Activated CD8-positive, alpha-beta T cell treated with anti-CD3 and anti-CD28 coated beads for 36 hours (primary cell): ENCODE data around the gene VRK3. TPM values are rescaled to one million over a fixed set of nuclear protein-coding genes. Genes with fewer than 3 reads are reported as not detected.
A peak's percentile ranks its signal among the peaks of the same experiment; 100 is the strongest.

ENCODE experiments used
- ATAC-seq: fragments of 200-7000 bp; cut with Tn5 transposase; one replicate; pipeline ENCODE4 v1.10.0; 2021; ENCODE audit warnings: mild to moderate bottlenecking, moderate library complexity
- CTCF ChIA-PET: fragments of 350-600 bp; sonication (Branson Sonifier 250); formaldehyde crosslinking; loops from one replicate; lab custom pipeline; 2021; ENCODE audit warnings: antibody characterized with exemption; lab: Charles Lee
- POLR2A ChIA-PET: fragments of 350-600 bp; sonication (Branson Sonifier 250); formaldehyde crosslinking; loops from one replicate; lab custom pipeline; 2021; ENCODE audit warnings: antibody characterized with exemption; lab: Charles Lee
- DNase-seq: peaks from one replicate; pipeline ENCODE4 v3.0.0-alpha.2; 2020
- H3K27ac Mint-ChIP-seq: one replicate; pipeline ENCODE4 v1.8.0; 2021; ENCODE audit warnings: mild to moderate bottlenecking, mixed read lengths
- H3K27me3 Mint-ChIP-seq: one replicate; pipeline ENCODE4 v1.8.0; 2021; ENCODE audit warnings: mixed read lengths
- H3K36me3 Mint-ChIP-seq: one replicate; pipeline ENCODE4 v1.8.0; 2021; ENCODE audit warnings: low read depth, mixed read lengths
- H3K4me1 Mint-ChIP-seq: one replicate; pipeline ENCODE4 v1.8.0; 2021; ENCODE audit warnings: low read depth, mixed read lengths
- H3K4me3 Mint-ChIP-seq: one replicate; pipeline ENCODE4 v1.8.0; 2021; ENCODE audit warnings: mild to moderate bottlenecking, moderate library complexity, mixed read lengths
- H3K9me3 Mint-ChIP-seq: one replicate; pipeline ENCODE4 v1.8.0; 2021; ENCODE audit warnings: mixed read lengths
- intact Hi-C: fragments of 100-400 bp; cut with micrococcal nuclease; formaldehyde crosslinking; loops from one replicate; pipeline ENCODE4 v1.10.0; 2022
- total RNA-seq, 2 experiments: library from RNA; stranded (reverse); gene quantifications; one replicate each; pipeline ENCODE4 v1.2.3, GENCODE V29; 2021
- TF ChIP-seq, protein P1 (sequence below): fragments of 200-600 bp; IDR thresholded peaks from one replicate; pipeline ENCODE4 v1.8.0; 2022; ENCODE audit warnings: antibody characterized with exemption, mild to moderate bottlenecking

Gene VRK3
- total RNA-seq, 2 experiments from 2014 or later = 37.4 to 38.0 TPM

DNA sequence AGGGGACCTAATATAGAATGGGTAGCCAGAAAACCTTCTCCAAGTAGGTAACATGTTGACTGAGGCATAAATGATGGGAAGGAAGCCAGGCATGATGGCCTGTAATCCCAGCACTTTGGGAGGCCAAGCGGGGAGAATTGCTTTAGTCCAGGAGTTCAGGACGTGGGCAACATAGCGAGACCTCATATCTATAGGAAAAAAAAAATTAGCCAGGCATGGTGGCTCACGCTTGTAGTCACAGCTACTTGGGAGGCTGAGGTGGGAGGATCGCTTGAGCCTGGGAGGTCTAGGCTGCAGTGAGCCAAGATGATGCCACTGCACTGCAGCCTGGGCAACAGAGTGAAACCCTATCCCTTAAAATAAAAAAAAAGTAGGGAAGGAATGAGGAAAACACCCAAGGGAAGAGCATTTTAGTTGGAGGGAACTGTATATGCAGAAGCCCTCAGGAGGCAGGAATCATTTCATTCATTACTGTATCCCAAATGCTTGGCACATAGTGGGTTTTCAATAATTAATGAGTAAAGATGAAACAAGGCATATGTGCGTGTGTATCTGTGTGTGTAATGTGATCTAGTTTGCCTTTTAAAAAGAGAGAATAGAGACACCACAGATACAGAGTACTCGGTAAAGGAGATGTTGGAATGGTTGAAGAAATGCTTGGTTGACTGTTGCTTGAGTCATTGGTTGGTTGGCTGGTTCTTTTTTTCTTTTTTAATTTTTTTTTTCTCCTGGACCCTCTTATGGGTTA lies 93.7 kb downstream of the VRK3 start:
- Mint-ChIP-seq H3K27ac (no peak overlapping the region), H3K9me3 (peaks cover 4% of the 10 kb centered on the region), H3K4me1 (peaks cover 48% of the 10 kb centered on the region), H3K36me3 (peaks cover 45% of the 10 kb centered on the region), H3K27me3 (no peaks in the 10 kb centered on the region), H3K4me3 (no peak overlapping the region)
- TF ChIP-seq, protein P1, sequence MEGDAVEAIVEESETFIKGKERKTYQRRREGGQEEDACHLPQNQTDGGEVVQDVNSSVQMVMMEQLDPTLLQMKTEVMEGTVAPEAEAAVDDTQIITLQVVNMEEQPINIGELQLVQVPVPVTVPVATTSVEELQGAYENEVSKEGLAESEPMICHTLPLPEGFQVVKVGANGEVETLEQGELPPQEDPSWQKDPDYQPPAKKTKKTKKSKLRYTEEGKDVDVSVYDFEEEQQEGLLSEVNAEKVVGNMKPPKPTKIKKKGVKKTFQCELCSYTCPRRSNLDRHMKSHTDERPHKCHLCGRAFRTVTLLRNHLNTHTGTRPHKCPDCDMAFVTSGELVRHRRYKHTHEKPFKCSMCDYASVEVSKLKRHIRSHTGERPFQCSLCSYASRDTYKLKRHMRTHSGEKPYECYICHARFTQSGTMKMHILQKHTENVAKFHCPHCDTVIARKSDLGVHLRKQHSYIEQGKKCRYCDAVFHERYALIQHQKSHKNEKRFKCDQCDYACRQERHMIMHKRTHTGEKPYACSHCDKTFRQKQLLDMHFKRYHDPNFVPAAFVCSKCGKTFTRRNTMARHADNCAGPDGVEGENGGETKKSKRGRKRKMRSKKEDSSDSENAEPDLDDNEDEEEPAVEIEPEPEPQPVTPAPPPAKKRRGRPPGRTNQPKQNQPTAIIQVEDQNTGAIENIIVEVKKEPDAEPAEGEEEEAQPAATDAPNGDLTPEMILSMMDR = no peak
- ChIA-PET POLR2A (interaction anchor here (12.0 kb wide), 1 partner anchor 19 kb away, joined by 167 read pairs; no protein-coding TSS in a partner anchor), CTCF (no interaction called here)
- no peak for ATAC-seq
- DNase-seq = no peak
- intact Hi-C loops = loop anchor here (2.0 to 5.0 kb wide), 2 partner anchors 34 to 51 kb away; partner anchors contain the start of gene IL4I1

DNA sequence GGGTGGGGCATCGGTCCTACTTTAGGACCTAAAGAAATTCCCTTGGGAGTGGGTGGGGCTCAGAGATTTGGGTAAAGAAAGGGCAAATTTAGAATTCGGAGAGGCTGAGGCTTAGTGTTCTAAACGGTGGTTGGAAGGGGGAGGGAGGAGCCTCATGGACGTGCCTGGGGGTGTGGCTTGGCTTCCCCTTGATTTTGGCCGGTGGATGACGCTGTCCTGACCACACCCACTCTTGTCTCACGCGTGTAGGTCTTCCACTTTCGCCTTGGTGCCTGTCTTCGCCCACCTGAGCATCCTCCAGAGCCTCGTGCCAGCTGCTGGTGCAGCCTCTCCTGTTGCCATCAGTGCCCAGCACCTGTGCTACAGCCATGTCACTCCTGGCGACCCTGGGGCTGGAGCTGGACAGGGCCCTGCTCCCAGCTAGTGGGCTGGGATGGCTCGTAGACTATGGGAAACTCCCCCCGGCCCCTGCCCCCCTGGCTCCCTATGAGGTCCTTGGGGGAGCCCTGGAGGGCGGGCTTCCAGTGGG lies 94.6 kb downstream of the VRK3 start:
- POLR2A ChIA-PET = interaction anchor here (0.7 to 12.0 kb wide), 6 partner anchors 18 to 238 kb away, joined by 3 to 167 read pairs (median 7); partner anchors contain the start of genes AKT1S1, IL4I1, TBC1D17 and VRK3
- Mint-ChIP-seq H3K9me3 (peaks cover 4% of the 10 kb centered on the region), H3K4me3 (peak overlapping the region; percentile 95), H3K36me3 (peaks cover 49% of the 10 kb centered on the region), H3K27ac (peak overlapping the region; percentile 92), H3K27me3 (no peaks in the 10 kb centered on the region), H3K4me1 (peaks cover 52% of the 10 kb centered on the region)
- DNase-seq = peak; percentile 23
- TF ChIP-seq, protein P1 = no peak
- no peak for ATAC-seq
- CTCF ChIA-PET = no interaction called here
- intact Hi-C loops = loop anchor here (5.0 kb wide), 1 partner anchor 33 kb away; the partner anchor contains the start of gene IL4I1

DNA sequence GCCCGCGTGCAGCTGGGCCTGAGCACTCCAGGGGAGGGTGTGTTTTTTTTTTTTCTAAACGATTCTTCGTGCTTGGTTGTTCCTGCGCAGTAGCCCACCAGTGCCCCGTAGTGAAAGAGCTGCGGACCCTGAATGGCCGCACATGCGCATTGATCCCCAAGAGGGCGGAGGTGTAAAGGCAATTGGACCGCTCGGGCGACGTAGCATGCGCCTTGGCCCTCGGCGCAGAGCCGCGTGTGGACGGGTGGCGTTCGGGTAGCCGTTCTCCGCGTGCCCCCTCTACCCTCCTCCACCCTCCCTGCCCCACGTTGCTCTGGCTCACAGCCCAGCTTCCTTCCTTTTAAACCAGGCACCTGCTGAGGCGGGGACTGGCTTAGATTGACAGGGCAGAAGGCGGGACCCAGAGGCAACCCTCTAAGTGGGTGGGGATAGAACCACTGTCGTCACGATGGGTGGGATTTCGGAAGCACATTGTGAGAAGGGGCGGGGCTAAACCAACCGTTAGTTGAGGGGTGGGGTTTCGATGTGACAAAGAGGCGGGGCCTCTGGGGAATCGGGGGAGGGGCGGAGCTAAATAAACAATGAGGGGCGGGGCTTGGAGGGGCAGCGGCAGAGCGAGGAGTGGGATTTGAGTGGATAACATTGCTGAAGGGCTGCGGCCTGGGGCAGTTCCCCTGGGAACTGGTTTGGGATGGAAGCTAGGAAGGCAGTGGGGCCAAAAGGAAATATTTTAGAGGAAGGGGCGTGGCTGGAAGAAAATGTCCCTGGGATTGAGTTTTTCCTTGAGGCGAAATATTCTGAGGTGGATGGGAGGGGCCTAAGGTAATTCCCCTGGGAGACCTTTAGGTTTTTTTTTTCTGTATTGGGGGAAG lies 95.3 kb downstream of the VRK3 start:
- Mint-ChIP-seq H3K36me3 (peaks cover 54% of the 10 kb centered on the region), H3K27ac (peak overlapping the region; percentile 92), H3K4me3 (peak overlapping the region; percentile 95), H3K27me3 (no peaks in the 10 kb centered on the region), H3K4me1 (peaks cover 55% of the 10 kb centered on the region), H3K9me3 (peaks cover 4% of the 10 kb centered on the region)
- intact Hi-C loops = loop anchor here (5.0 to 10.0 kb wide), 2 partner anchors 33 to 55 kb away; partner anchors contain the start of genes AKT1S1, IL4I1 and TBC1D17
- ChIA-PET CTCF (interaction anchor here (1.0 to 2.7 kb wide), 3 partner anchors 8 to 63 kb away, joined by 3 to 12 read pairs (median 7); no protein-coding TSS in a partner anchor), POLR2A (interaction anchor here (0.7 to 12.0 kb wide), 13 partner anchors 17 to 237 kb away, joined by 3 to 167 read pairs (median 4); partner anchors contain the start of genes AKT1S1, IL4I1, TBC1D17 and VRK3)
- ATAC-seq (peak; percentile 91), DNase-seq (peak; percentile 98)
- TF ChIP-seq, protein P1 = no peak

DNA sequence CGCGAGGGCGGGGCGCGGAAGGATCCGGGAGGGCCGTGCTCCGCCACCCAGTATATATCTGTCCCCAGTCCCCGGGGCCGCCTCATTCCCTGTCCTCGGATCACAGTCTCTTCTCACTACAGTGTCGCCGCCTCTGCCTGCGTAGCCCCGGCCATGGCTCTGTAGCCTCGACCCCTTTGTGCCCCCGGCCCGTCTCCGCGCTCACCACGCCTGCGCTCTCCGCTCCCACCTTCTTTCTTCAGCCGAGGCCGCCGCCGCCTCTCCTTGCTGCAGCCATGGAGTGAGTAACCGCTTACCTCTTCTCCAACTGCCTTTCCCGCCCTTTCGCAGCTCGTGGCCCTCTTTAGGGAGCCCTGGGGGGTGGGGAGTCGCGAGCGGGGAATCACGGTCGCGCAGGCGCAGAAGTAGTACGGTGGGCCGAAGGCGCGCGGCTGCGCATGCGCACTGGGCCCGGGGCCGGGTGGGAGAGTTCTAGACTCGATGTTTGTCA lies 96.0 kb downstream of the VRK3 start, which contains the start of the genes ATF5 and NUP62:
TSS of gene ATF5 (plus strand) at position 85 of the 490 bp plus-strand sequence. CDS start 1,646 bp downstream, outside the sequence.
TSS of gene NUP62 (minus strand) at position 384 of the 490 bp plus-strand sequence. CDS start 19,697 bp downstream, outside the sequence.
- TF ChIP-seq, protein P1 = no peak
- POLR2A ChIA-PET = interaction anchor here (0.7 to 12.0 kb wide), 17 partner anchors 9 to 481 kb away, joined by 3 to 167 read pairs (median 4); partner anchors contain the start of genes AKT1S1, IL4I1, TBC1D17 and VRK3
- Mint-ChIP-seq H3K9me3 (peaks cover 4% of the 10 kb centered on the region), H3K4me1 (peaks cover 62% of the 10 kb centered on the region), H3K36me3 (peaks cover 58% of the 10 kb centered on the region), H3K27ac (peak within 1 kb of the TSS; percentile 92), H3K4me3 (peak within 1 kb of the TSS; percentile 95), H3K27me3 (no peaks in the 10 kb centered on the region)
- CTCF ChIA-PET = interaction anchor here (0.6 to 2.7 kb wide), 5 partner anchors 8 to 207 kb away, joined by 3 to 12 read pairs (median 3); no protein-coding TSS in a partner anchor
- ATAC-seq (peak; percentile 52), DNase-seq (peak; percentile 92)
- intact Hi-C loops = loop anchor here (10.0 kb wide), 1 partner anchor 54 kb away; the partner anchor contains the start of genes AKT1S1 and TBC1D17
